ENCODE data around the gene MICAL2. TPM values are rescaled to one million over a fixed set of nuclear protein-coding genes. Genes with fewer than 3 reads are reported as not detected.

The MICAL2 gene
- total and polyA plus RNA-seq, 10 of the 15 experiments (the other 5 are each of a cell fraction or from before 2014, with no cell fraction given) = 0.90 to 5.6 (median 2.4) TPM

GRCh38 chr11:12179019-12179418 is 68.6 kb downstream of the MICAL2 start (continued):
- no peak for TF ChIP-seq ZBTB33 (IDR thresholded peaks at IDR 0.05)
- TF ChIP-seq USF1 (IDR thresholded peaks at IDR 0.05; ENCODE audit: borderline replicate concordance, extremely low read length, insufficient read depth, low read depth, low read length) = no peak
- no peak for TF ChIP-seq IRF5 (IDR thresholded peaks at IDR 0.05; ENCODE audit: borderline replicate concordance)
- no peak for TF ChIP-seq USF2 (IDR thresholded peaks at IDR 0.05; ENCODE audit: borderline replicate concordance, low read depth, low read length)
- TF ChIP-seq E4F1 (IDR thresholded peaks at IDR 0.05; ENCODE audit: borderline replicate concordance, partially characterized antibody) = no peak
- no peak for TF ChIP-seq REST (IDR thresholded peaks at IDR 0.05; ENCODE audit: low read depth, low read length)
- TF ChIP-seq SIX5 (IDR thresholded peaks at IDR 0.05; ENCODE audit: low read depth, low read length, severe bottlenecking) = no peak
- no peak for TF ChIP-seq ATF2 (IDR thresholded peaks at IDR 0.05; ENCODE audit: low read length)
